ENCODE measurements around the gene ATG5.

DNA sequence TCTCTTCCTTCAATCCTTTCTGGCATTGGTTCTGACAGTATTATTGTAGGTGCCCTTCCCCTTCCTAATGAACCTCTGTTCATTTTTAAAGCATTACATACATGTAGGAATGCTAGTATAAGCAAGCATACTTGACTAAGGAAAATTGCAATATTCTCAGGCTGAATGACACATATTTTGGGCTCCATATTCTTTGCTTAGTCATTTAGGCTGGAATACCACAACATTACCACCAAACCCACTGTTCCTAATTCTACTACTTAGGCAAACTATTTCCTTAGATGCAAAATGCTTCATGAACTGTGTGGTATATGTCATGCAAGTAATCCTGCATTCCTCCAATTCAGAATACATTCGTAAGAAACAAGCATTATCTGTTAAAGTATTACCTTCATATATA, 125.6 kb downstream of the ATG5 start:
- TF ChIP-seq, protein P1, sequence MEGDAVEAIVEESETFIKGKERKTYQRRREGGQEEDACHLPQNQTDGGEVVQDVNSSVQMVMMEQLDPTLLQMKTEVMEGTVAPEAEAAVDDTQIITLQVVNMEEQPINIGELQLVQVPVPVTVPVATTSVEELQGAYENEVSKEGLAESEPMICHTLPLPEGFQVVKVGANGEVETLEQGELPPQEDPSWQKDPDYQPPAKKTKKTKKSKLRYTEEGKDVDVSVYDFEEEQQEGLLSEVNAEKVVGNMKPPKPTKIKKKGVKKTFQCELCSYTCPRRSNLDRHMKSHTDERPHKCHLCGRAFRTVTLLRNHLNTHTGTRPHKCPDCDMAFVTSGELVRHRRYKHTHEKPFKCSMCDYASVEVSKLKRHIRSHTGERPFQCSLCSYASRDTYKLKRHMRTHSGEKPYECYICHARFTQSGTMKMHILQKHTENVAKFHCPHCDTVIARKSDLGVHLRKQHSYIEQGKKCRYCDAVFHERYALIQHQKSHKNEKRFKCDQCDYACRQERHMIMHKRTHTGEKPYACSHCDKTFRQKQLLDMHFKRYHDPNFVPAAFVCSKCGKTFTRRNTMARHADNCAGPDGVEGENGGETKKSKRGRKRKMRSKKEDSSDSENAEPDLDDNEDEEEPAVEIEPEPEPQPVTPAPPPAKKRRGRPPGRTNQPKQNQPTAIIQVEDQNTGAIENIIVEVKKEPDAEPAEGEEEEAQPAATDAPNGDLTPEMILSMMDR (IDR thresholded peaks at IDR 0.05) = no peak
- TF ChIP-seq POLR2AphosphoS5 (IDR thresholded peaks at IDR 0.05; ENCODE audit: low read depth, low read length) (no peak), SIN3A (IDR thresholded peaks at IDR 0.05; ENCODE audit: borderline replicate concordance, insufficient read depth, low read depth, low read length) (no peak)
- TF ChIP-seq, protein P2, sequence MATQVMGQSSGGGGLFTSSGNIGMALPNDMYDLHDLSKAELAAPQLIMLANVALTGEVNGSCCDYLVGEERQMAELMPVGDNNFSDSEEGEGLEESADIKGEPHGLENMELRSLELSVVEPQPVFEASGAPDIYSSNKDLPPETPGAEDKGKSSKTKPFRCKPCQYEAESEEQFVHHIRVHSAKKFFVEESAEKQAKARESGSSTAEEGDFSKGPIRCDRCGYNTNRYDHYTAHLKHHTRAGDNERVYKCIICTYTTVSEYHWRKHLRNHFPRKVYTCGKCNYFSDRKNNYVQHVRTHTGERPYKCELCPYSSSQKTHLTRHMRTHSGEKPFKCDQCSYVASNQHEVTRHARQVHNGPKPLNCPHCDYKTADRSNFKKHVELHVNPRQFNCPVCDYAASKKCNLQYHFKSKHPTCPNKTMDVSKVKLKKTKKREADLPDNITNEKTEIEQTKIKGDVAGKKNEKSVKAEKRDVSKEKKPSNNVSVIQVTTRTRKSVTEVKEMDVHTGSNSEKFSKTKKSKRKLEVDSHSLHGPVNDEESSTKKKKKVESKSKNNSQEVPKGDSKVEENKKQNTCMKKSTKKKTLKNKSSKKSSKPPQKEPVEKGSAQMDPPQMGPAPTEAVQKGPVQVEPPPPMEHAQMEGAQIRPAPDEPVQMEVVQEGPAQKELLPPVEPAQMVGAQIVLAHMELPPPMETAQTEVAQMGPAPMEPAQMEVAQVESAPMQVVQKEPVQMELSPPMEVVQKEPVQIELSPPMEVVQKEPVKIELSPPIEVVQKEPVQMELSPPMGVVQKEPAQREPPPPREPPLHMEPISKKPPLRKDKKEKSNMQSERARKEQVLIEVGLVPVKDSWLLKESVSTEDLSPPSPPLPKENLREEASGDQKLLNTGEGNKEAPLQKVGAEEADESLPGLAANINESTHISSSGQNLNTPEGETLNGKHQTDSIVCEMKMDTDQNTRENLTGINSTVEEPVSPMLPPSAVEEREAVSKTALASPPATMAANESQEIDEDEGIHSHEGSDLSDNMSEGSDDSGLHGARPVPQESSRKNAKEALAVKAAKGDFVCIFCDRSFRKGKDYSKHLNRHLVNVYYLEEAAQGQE (IDR thresholded peaks at IDR 0.05; ENCODE audit: insufficient read depth in 1 of 2, low read depth in 2 of 2, low read length in 1 of 2) = no peak

All from Panc1 (cell line).